Calu3 (cell line): Measurements from ENCODE around the gene DAAM1. TPM values are rescaled to one million over a fixed set of nuclear protein-coding genes. Genes with fewer than 3 reads are reported as not detected.

Experiments
- BruUV-seq: library from RNA; stranded (reverse); fragments of 400-500 nt; replicated peaks from 2 replicates; lab custom pipeline; 2021; lab: Mats Ljungman, UMichigan
- CTCF ChIA-PET: fragments of 300-600 bp; sonication (Branson Sonifier 250); formaldehyde crosslinking; loops from one replicate; lab custom pipeline; 2022; ENCODE audit warnings: antibody characterized with exemption; lab: Charles Lee
- DNase-seq: peaks from one replicate; pipeline ENCODE4 v3.0.0; 2022
- H3K27ac Mint-ChIP-seq: one replicate; pipeline ENCODE4 v1.8.0; 2022; ENCODE audit warnings: mixed read lengths; ENCODE audit not compliant: unreplicated experiment
- H3K27me3 Mint-ChIP-seq: one replicate; pipeline ENCODE4 v1.8.0; 2022; ENCODE audit warnings: mixed read lengths; ENCODE audit not compliant: unreplicated experiment
- H3K36me3 Mint-ChIP-seq: one replicate; pipeline ENCODE4 v1.8.0; 2022; ENCODE audit warnings: mild to moderate bottlenecking, moderate library complexity, mixed read lengths; ENCODE audit not compliant: insufficient read depth, unreplicated experiment
- H3K4me1 Mint-ChIP-seq: one replicate; pipeline ENCODE4 v1.8.0; 2022; ENCODE audit warnings: mild to moderate bottlenecking, low read depth, mixed read lengths; ENCODE audit not compliant: unreplicated experiment
- H3K4me3 Mint-ChIP-seq: one replicate; pipeline ENCODE4 v1.8.0; 2022; ENCODE audit warnings: mild to moderate bottlenecking, low read depth, moderate library complexity, mixed read lengths; ENCODE audit not compliant: unreplicated experiment
- H3K9me3 Mint-ChIP-seq: one replicate; pipeline ENCODE4 v1.8.0; 2022; ENCODE audit warnings: low read depth, mixed read lengths; ENCODE audit not compliant: unreplicated experiment
- CTCF ChIP-seq: fragments of 200-600 bp; IDR thresholded peaks from one replicate; pipeline ENCODE4 v1.8.0; 2022; ENCODE audit warnings: antibody characterized with exemption; ENCODE audit not compliant: unreplicated experiment
- intact Hi-C: fragments of 100-400 bp; cut with micrococcal nuclease; formaldehyde crosslinking; loops from one replicate; pipeline ENCODE4 v1.10.0; 2022; ENCODE audit not compliant: unreplicated experiment
- total RNA-seq: library from RNA; stranded (reverse); gene quantifications from 2 replicates; pipeline ENCODE4 v1.2.3, GENCODE V29; 2022

DAAM1 gene
- total RNA-seq, 1 experiment from 2014 or later = 28.9 TPM

- Mint-ChIP-seq H3K9me3 (no peaks in the 10 kb centered on the region), H3K27me3 (no peaks in the 10 kb centered on the region), H3K4me3 (no peak overlapping the region), H3K27ac (no peak overlapping the region), H3K4me1 (no peaks in the 10 kb centered on the region), H3K36me3 (no peaks in the 10 kb centered on the region)
- no peak for DNase-seq
- no TSS peak for BruUV-seq
- CTCF ChIA-PET = no interaction called here
- intact Hi-C loops = no loop called here
- no peak for TF ChIP-seq CTCF
These were observed 26.3 kb downstream of the DAAM1 start for GRCh38 chr14:59214702-59215302.

- Mint-ChIP-seq H3K9me3 (no peaks in the 10 kb centered on the region), H3K4me1 (no peaks in the 10 kb centered on the region), H3K27me3 (no peaks in the 10 kb centered on the region), H3K36me3 (no peaks in the 10 kb centered on the region), H3K27ac (no peak overlapping the region), H3K4me3 (no peak overlapping the region)
- intact Hi-C loops = no loop called here
- no peak for TF ChIP-seq CTCF
- no TSS peak for BruUV-seq
- DNase-seq = no peak
- CTCF ChIA-PET = no interaction called here
These were observed 26.9 kb downstream of the DAAM1 start for GRCh38 chr14:59215322-59215721.

- no peak for TF ChIP-seq CTCF
- Mint-ChIP-seq H3K4me1 (no peaks in the 10 kb centered on the region), H3K27ac (no peak overlapping the region), H3K36me3 (no peaks in the 10 kb centered on the region), H3K4me3 (no peak overlapping the region), H3K9me3 (no peaks in the 10 kb centered on the region), H3K27me3 (no peaks in the 10 kb centered on the region)
- CTCF ChIA-PET = no interaction called here
- BruUV-seq = no TSS peak
- intact Hi-C loops = no loop called here
- no peak for DNase-seq
These were observed 27.3 kb downstream of the DAAM1 start for GRCh38 chr14:59215757-59216156.

GRCh38 chr14:59217011-59217410 lies 28.5 kb downstream of the DAAM1 start:
- Mint-ChIP-seq H3K4me1 (no peaks in the 10 kb centered on the region), H3K36me3 (no peaks in the 10 kb centered on the region), H3K9me3 (no peaks in the 10 kb centered on the region), H3K27me3 (no peaks in the 10 kb centered on the region), H3K27ac (no peak overlapping the region), H3K4me3 (no peak overlapping the region)
- CTCF ChIA-PET = no interaction called here
- intact Hi-C loops = no loop called here
- TF ChIP-seq CTCF = no peak
- no TSS peak for BruUV-seq
- no peak for DNase-seq
